Measurements from ENCODE around the gene GFER. TPM values are rescaled to one million over a fixed set of nuclear protein-coding genes. Genes with fewer than 3 reads are reported as not detected.

The GFER gene
- polyA plus RNA-seq, 1 of the 3 experiments (the other 2 are of a cell fraction), result 20.4 TPM

GRCh38 chr16:1983544-1984346 is at the start of gene GFER (continued):
- TF ChIP-seq REST (IDR thresholded peaks at IDR 0.05; ENCODE audit: low read depth, low read length) (peak; percentile 61), CHD2 (IDR thresholded peaks at IDR 0.05; ENCODE audit: low read length, partially characterized antibody) (peak; percentile 33), MAX (IDR thresholded peaks at IDR 0.05; ENCODE audit: low read depth) (peak; percentile 14; the same call in 1 of the 2 replicates), FOSL2 (IDR thresholded peaks at IDR 0.05; ENCODE audit: borderline replicate concordance, low read depth) (no peak), CTCF (IDR thresholded peaks at IDR 0.05) (peak; percentile 50), SIN3A (IDR thresholded peaks at IDR 0.05; ENCODE audit: borderline replicate concordance, low read depth, low read length) (peak; percentile 73; the same call in 1 of the 2 replicates), RCOR1 (IDR thresholded peaks at IDR 0.05; ENCODE audit: low read length) (no peak; the same call in 1 of the 2 replicates), ELF1 (IDR thresholded peaks at IDR 0.05) (no peak)

- Histone ChIP-seq H3K4me2 (no peak overlapping the region), H3K27ac (ENCODE audit: low read depth in 2 of 2, low read length in 1 of 2) (no peak overlapping the region), H3K4me3 (ENCODE audit: low read depth in 2 of 2, low read length in 1 of 2) (no peak overlapping the region), H3F3A (replicated peaks; ENCODE audit: insufficient read depth) (no peaks in the 10 kb centered on the region), H3K9me3 (no peaks in the 10 kb centered on the region), H3K4me1 (ENCODE audit: control insufficient read depth in 1 of 2, insufficient read depth in 2 of 2, low read depth in 1 of 2, low read length in 1 of 2) (peaks cover 0 to 18% of the 10 kb centered on the region in 2 experiments; a peak in 2 of 4 replicates), H3K27me3 (ENCODE audit: insufficient read depth) (no peaks in the 10 kb centered on the region), H4K20me1 (ENCODE audit: insufficient read depth) (no peaks in the 10 kb centered on the region), H3K79me2 (ENCODE audit: insufficient read depth) (no peaks in the 10 kb centered on the region), H2AFZ (ENCODE audit: low read depth) (no peak overlapping the region), H3K9ac (no peak overlapping the region), H3K36me3 (replicated peaks in 1 of 2; ENCODE audit: control insufficient read depth in 1 of 2, insufficient read depth in 2 of 2, low read length in 1 of 2) (peaks cover 4 to 14% of the 10 kb centered on the region in 2 experiments), H3K9me2 (no peaks in the 10 kb centered on the region)
- ChIA-PET POLR2A (no interaction called here), CTCF (no interaction called here)
- DNase-seq, result no peak
- TF ChIP-seq RCOR1 (IDR thresholded peaks at IDR 0.05; ENCODE audit: low read length), result no peak
- no peak for TF ChIP-seq REST (IDR thresholded peaks at IDR 0.05; ENCODE audit: low read depth, low read length)
- no peak for TF ChIP-seq MAX (IDR thresholded peaks at IDR 0.05; ENCODE audit: low read depth)
- TF ChIP-seq FOXM1 (IDR thresholded peaks at IDR 0.05; ENCODE audit: low read depth), result no peak
- no peak for TF ChIP-seq USF1 (IDR thresholded peaks at IDR 0.05; ENCODE audit: borderline replicate concordance, low read depth)
- no peak for TF ChIP-seq POLR2AphosphoS5 (IDR thresholded peaks at IDR 0.05; ENCODE audit: low read depth, low read length)
- TF ChIP-seq ZBTB33 (IDR thresholded peaks at IDR 0.05; ENCODE audit: borderline replicate concordance, low read depth), result no peak
- TF ChIP-seq MXI1 (IDR thresholded peaks at IDR 0.05; ENCODE audit: low read depth, low read length), result no peak
- 95% methylated on average over 10 of the region's 11 CpGs for WGBS (ENCODE audit: low lambda C conversion rate)
These were observed 47.0 kb upstream of the GFER start for GRCh38 chr16:1936945-1937479.
